OCI-M2 (cell line): Measurements from ENCODE around the gene MOCOS.

ENCODE experiments used
- DNase-seq: peaks from one replicate; lab custom pipeline; 2025; ENCODE audit not compliant: unreplicated experiment; lab: John Stamatoyannopoulos, UW

MOCOS gene

DNA sequence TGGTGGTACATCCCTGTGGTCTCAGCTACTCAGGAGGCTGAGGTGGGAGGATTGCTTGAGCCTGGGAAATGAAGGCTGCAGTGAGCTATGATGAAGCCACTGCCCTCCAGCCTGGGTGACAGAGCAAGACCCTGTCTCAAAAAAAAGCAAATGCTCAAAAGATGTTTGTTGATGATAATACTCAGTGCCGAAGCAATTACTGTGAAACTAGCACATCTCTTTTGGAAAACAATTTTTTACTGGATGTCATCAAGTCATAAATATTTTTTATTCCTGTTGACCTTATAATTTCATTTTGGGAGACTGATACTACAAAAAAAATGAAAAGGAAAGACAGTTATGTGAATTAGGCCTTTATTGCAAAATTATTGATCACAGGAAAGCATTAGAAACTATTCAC is 75.7 kb downstream of the MOCOS start:
- no peak for DNase-seq

DNA sequence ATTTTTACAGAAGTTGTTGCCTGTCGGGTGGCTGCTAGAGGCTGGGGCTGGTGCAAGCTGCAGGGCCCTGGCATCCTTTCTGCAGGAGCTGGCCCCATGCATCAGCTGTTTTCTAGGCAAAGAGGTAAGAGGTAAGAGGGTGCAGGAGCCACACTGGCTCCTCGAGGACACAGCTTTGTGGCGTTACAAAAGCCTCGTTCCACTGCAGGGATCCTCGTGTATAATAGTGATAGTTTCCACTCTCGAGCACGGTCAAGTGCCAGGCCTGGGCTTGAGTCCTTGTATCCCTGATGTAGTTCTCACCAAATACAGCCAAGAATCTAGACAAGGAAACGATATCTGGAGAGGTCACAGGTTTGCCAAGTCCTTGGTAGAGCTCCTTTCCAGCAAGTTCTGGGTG is 77.0 kb downstream of the MOCOS start:
- DNase-seq = no peak

DNA sequence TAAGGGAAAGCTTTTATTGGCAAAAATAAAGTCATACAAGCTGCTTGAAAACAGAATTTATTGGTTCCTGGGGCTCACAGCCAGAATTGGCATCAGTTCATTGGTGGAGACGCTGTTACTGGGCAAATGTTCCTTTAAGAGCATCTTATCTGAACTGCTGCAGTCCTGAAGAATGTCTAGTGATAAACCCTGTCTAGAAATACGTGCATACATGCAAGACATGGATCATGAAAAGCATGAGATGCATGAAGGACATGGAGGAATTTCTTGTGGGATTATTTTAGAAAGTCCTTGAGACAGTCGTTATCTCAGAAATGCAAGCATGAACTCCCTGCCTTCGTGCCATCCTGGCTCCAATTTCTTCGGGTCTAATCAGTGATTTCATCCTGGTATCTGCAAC is 77.7 kb downstream of the MOCOS start:
- DNase-seq = peak; percentile 5

DNA sequence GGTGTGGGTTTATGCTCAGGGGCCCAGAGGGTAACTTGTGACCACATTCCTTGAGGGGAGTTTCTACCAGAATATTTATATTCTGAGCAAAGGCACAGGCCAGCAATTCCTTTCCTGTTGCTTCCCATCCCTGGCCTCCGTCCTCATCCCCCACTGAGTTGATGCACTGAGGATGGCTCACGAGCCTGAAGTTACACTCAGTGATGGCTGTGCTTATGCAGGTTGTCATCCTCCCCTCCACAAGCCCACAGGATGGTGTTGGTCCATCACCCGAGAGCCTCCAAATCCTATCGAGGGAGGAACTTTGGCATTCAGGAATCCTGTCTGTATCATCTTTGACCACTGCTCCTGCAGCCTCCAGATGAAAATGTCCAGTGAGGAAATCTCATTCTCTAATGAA is 81.9 kb downstream of the MOCOS start:
- DNase-seq = no peak

DNA sequence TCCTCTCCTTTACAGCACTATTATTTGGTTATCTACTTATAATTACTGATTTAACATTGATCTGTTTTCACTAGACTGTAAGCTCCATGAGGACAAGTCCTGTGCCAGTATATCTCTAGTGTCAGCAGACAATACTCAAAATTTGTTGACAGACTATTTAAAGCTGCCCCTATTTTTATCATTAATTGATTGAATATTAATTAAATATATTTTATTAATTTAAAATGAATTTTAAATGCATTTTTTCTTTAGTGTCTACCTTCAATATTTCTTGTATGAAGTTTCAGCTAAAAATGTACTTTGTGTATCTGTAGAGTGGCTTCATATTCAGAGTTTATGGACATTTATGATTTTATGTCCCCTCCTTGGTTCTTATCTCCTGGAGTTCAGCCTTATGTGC is 83.9 kb downstream of the MOCOS start:
- no peak for DNase-seq

DNA sequence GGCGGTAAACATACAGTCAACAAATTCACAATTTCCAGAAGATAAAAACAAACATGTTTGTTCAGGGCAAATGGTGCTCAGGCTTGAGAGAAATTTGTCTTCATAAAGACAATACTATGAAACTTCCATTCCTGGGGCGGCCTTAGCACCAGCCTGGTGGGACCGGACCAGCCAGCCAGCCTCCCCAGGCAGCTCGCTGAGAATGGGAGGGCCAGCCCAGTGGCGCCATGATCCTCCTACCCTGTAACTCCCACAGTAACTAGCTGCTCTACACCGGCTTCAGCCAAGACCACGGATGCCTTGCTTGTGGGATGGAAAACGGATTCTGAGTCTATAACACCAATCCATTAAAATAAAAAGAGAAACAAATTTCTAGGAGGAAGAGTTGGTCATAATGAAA is 86.0 kb downstream of the MOCOS start:
- no peak for DNase-seq

DNA sequence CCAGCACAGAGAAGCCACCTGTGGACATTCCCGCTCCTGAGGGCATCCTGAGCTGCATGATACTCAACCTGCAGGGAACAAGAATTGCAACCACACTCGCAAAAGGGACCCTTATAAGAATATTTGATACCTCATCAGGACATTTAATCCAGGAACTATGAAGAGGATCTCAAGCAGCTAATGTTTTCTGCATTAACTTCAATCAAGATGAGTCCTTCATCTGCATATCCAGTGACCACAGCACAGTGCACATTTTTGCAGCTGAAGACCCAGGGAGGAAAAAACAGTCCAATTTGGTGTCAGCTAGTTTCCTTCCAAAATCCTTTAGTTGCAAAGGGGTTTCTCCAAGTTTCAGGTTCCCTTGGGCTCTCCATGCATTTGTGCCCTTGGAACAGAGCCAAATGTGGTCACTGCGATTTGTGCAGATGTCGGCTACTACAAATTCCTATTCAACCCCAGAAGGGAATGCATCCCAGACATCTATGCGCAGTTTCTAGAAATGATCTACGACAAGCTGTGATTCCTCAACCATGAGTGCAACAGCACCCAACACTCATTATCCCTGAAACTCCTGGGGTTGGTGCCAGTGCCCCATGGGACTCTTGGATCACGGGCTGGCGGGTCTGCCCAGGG is 86.9 kb downstream of the MOCOS start:
- DNase-seq = no peak

DNA sequence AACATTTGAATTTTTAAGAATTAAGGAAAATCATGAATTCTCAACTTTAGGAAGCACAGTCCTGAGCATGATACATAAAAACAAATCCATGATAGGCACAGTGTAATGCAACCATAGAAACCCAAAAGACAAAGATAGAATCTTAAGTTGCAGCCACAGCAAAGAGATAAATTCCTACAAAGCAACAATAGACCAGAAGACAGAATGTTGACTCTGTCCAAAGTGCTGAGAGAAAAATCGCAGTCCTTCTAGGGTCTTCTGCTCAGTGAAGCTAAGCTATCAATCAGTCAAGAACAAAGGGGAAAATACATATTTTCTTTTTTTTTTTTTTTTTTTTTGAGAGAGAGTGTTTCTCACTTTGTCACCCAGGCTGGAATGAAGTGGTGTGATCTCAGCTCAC is 88.3 kb downstream of the MOCOS start:
- DNase-seq = no peak

DNA sequence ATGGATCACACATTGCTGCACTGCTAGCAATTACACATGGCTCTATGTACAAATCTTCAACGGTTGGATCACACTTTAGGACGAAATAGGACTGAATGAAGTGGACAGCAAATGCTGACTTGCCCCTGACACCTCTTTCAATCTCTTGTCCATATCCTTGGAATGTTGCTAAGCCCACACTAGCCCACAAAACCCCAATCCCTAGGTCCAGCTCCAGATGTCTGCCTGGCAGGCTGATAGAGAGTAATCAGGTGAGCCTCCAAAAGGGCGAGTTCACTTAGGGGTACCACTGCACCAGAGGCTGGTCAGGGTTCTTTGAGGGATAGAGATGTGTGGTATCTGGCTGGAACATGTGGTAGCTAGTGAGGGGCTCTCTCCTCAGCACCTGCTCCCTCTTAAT is 91.7 kb downstream of the MOCOS start:
- no peak for DNase-seq

DNA sequence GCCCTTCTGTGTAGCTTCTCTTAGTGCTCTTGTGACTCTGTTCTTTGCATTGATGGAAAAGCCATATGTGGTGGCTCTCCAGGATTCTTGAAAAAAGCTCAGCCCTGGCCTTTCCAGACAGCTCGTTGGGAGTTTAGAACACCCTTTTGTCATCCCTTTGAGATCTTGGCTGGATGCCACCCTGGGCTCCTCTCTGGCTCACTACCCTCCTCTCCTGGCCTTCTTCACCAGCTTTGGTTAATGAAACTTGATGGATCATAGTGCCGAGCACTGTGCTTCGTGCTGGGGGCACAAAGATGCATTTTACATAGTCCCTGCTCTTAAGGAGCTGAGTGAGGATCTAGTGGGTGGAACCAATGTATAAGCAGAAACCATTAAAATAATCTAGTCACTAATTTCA is 94.6 kb downstream of the MOCOS start:
- DNase-seq = no peak

DNA sequence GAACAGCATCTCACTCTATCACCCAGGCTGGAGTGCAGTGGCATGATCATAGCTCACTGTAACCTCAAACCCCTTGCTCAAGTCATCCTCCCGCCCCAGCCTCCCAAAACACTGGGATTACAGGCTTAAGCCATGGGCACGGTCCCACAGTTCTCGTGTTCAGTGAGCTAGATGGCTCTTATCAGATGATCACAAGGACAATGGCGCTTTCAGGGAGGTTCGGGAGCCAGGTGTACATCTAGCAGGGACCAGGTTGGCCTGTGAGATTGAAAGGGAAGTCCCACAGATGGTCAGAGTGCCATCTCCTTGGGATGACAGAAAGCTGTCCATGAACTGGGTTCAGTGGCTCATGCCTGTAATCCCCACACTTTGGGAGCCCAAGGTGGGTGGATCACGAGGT is 96.2 kb downstream of the MOCOS start:
- no peak for DNase-seq

DNA sequence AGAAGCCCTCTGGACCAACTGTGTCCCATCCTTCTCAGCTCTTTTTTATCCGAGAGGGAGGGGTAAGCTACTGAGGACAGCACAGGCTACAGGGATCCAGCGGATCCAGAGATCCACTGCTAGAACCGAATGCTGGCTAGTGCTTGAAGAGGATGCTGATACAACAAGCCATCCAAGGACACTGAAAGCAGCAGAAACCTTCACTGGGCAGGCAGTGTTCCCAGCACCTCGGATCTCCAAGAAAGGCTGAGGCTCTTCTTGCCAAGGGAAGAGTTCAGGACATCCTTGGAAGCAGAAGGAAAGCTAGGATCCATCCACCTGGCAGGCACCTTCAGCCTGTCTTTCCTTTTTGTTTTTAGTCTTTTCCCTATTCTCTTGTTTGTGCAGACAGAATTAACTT is 97.0 kb downstream of the MOCOS start:
- no peak for DNase-seq

DNA sequence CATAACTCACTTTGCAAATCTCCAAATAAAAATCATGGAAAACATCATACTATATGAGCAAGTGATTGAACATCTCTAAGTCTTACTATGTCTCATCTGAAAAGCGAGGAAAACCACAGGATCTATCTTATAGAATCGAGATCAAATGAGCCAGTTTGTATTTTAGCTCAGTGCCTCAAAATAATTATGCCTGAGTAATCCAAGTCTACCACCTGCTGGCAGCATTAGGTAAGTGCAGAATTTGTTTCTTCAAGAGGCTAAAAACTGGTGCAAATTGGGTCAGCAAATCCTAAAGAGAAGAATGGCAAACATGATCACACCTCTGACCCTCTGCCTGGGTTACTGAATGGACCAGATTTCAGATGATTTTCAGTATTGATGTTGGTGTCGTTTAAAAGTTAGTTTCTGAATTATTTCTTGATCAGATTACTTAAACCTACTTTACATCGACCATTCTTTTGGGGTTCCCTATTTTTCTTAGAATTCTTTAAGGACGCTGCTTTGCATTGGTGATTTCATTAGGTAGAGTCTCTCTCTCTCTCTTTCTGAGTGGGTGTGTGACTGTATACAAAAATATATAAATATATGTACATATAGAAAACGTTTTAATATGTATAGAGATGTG is 97.5 kb downstream of the MOCOS start:
- DNase-seq = peak; percentile 10

DNA sequence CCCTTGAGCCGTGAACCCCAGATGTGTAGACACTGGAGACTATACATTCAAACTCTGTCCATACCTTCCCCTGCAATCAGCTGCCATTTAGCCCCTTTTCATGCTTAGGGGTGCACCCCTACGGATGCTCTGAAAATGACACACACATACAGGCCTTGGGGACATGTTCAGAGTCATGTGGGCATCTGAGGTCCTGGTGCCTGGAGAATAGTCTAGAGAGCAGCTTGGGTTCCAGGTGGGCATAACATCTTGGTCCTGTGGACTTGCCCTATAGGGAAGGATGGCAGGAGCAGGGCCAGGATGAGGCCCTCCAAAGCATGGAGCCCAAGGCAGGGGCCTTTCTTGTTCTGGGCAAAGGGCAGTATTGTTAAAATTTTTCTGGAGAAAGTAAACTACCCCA is 100.4 kb downstream of the MOCOS start:
- no peak for DNase-seq

DNA sequence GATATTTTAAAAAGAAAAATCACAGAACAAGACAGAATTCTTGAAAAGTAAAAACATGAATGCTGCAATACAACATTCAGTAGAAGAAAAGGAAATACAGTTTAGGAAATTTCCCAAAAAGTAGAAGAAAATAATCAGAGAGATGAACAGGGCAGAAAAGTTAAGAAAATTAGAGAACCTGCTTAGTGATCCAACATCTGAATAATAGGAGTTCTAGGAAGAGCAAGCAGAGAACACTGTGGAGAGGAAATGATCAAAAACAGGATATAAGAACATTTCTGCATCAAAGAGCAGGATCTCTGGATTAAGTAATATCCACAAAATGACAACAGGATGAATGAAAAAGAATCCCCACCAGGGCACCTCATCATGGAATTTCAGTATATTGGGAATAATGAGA is 101.4 kb downstream of the MOCOS start:
- no peak for DNase-seq

DNA sequence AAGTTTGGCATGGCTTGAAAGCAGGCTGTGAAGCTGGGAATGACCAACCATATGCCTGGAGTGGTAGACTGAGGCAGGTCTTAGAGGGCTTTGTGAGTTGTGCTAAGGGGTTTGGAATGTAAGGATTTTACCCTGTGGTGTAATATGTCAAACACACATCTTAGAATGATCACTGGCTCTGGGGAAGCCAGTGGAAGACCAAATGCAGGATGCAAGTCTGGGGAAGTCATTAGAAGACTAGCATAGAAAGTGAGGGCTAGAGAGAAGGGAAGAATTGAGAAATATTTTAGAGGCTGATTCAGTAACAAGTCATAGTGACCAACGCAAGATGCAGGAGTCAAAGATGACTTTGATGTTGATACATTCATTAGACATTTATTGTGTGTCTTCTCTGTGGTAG is 106.7 kb downstream of the MOCOS start:
- no peak for DNase-seq

DNA sequence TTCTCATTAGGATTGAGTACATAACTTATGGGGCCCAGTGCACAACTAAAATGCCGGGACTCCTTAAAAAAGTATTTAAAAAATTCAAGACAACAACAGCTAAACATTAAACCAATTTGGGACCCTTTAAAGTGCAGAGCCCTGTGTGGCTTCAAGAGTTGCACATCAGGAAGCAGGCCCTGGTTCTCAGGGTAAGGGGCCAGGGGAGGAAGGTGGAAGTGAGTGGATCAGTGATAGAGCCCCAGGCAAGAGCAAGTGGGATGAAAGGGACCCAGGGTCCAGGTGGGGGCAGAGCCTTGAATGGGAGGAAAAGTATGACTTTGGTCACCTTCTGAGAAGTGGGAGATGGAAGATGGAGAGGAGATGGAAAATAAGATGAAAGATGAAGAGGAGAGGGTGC is 107.9 kb downstream of the MOCOS start:
- no peak for DNase-seq

DNA sequence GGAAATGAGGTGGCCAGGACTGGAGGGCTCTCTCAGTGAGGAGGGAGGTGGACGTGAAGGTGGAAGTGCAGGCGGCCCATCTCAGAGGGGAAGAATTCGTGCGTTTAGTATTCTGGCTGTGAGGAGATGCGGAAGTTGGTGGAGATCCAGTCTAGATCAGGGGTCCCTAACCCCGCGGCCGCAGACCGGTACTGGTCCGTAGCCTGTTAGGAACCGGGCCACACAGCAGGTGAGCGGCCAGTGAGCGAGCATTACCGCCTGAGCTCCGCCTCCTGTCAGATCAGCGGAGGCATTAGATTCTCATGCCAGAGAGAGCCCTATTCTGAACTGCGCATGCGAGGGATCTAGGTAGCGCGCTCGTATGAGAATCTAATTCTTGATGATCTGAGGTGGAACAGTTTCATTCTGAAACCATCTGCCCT is 108.6 kb downstream of the MOCOS start:
- DNase-seq = no peak

DNA sequence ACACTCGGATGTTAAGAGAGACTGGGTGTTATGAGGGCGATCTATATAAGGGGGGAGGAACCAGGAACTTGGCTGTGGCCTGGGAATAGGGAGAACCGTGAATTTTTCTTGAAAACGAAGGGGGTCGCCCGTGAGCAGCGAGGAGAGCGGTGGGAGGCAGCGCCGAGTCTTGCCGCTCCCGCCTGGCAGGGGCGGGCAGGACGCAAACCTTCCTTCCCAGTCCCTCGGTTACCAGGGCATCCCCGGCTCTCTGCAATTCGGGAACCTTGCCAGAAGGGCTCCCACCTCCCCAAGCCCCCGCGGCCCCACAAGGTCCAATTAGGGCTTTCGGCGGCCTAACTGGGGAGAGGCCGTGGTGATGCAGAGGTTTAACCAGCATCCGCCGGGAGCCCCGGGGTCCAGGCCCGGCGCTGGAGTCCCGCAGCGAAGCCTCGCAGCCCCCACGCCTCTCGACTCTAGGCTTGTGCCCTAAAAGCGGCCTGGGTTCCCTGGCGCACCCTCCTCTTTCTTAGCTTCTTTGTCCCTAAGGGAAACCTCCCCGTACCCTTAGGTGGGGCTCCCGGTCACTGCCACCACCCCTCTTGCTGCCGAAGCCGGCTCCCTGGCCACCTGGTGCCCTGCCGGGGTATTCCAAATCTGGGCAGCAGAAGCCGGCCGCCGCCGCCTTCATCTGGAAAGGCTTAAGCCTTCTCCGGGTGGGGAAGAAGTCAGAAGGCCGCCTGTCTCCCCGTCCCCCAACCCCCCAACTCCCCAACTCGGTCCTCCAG is 109.5 kb downstream of the MOCOS start:
- DNase-seq = no peak

DNA sequence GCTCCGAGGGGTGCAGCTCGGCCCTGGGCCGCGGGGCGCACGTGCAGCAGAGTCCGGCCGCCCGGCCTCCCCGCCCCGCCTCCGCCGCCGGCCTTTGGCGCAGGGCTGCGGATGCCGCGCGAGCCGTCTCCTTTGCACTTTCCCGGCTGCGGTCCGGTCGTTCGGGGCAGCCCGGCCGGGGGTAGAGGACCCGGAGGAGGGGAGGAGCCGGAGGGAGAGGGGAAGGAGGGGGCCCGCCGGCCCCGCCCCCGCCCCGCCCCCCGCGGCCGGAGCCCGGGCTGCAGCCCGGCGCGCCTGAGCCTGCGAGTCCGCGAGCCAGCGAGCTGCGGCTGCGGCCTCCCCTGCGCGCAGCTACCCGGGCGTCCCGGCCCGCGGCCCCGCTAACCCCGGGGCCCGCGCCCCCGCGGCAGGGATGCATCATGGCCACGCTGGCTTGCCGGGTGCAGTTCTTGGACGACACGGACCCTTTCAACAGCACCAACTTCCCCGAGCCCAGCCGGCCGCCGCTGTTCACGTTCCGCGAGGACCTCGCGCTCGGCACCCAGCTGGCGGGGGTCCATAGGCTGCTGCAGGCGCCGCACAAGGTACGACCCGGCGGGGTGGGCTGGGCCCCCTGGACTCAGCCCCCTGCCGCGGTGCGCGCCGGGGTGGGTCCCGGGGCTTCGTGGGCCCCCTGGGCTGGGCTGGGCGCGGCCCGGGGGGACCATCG is 110.3 kb downstream of the MOCOS start, which contains the start of gene FHOD3:
TSS of gene FHOD3 (plus strand) at position 297 of the 709 bp plus-strand sequence. CDS start at position 420, 123 bp downstream.
- DNase-seq = no peak

DNA sequence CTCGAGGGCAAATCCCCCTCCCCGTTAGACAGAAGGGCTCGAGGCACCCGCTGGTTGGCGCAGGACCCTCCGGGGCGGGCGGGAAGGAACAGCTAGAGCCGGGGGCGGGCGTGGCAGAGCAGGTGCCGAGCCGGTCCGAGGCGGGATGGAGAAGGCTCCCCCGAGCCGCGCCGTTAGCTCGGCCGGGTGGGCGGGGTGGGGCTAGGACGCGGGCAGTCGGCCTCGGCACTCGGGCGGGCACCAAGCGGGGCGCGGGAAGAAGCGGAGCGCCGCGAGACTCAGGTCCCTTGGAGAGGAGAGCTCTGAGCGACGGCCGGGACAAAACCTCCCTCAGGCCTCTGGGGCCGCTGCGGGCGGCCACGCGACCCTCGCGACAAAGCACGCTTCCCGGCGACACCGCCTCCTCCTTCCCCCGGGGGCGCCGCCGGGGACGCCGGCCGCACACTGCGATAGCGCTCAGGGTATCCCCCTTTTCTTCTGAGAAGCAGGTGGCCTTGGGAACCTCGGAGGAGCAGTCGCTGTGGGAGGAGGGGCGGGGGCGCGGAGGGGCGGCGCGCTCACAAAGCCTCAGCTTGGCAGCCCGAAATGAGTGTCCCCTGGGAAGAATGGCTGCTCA is 110.9 kb downstream of the MOCOS start:
- no peak for DNase-seq
